ENCODE data around the gene MTRR.
A peak's percentile ranks its signal among the peaks of the same experiment; 100 is the strongest.

Gene MTRR

DNA sequence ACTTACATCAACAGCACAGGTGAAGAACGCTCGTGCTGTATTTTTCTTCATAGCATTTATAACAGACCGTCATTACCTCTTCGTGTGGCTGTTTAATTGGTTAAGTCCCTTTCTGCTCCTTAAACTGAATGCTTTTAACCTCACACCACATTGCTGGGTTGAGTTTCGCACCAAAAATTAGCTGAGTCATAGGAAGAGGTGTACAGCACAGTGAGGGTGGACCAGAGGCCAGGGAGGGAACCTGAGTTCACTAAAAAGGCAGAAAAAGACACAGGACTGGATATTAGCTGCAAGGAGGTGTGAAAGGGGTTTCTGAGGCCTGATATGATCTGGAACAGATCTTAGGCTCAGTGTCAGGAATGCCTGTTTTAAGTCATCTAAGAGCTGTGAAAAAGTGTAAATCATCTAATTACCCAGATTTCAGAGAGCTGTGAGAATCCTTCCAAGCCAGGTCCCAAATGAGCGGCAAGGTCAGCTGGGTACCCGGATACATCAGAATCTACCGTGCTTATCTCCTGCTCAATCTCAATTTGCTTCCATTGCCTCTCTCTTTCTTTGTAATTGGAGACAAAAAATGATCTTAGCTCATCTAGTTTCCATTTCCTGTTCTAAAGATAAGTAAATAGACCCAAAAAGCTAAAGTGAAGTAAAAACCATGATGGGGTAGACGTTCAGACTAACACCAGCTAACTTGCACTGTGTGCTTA lies 10.9 kb upstream of the MTRR start:
- DNase-seq = no peak

DNA sequence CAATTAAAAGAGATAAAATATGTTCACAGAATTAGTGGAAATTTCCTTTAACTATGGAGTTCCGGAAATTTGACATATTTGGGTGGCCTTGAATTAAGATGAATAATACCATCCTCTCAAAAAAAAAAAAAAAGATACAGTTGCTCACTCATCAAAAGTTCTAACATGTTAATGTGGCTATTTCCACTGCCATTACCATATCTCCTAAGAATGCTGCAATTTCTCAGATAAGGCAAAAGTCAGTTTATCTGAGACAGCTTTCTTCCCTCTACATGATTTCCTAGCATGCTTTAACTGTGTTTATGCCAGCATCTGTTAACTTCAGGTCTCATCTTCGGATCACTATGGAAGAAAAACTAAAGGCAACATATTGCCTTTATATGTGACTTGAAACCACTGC lies 2.8 kb upstream of the MTRR start:
- DNase-seq = no peak

DNA sequence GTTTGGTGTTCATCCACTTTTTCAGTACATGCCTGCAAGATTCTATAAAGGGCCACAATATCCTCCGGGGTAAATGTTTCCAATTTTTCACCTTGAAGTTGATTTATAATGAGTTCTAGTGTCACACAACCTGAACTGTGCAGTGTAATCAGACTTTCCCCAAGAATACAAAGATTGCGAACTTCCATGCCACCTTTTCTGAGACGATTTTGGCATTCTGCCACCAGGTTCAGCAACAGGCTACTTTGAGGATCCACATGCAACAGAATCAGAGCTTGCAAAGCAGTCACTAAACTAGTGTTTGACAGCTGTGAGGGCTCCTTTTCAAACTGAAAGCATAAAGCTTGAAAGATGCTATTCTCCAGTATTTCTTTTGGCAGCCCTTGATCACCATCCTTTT lies 1.7 kb upstream of the MTRR start:
- DNase-seq = no peak

DNA sequence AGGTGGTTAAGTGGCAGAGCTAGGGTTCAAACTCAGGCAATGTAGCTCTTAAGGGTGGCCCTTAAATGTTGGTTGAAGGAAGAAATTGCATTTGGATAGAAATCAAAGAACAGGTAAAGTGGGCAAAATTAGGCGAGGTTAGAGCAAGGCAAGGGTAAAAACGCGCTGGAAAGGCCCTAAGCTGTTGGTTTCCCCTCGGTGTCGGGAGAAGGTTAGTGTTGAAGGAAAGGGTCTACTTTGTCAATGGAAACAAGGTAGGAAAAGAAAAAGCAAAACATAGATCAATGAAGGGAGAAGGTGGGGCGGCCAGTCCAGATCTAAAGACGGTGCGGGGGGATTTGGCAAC lies 548 bp upstream of the MTRR start:
- DNase-seq = no peak

DNA sequence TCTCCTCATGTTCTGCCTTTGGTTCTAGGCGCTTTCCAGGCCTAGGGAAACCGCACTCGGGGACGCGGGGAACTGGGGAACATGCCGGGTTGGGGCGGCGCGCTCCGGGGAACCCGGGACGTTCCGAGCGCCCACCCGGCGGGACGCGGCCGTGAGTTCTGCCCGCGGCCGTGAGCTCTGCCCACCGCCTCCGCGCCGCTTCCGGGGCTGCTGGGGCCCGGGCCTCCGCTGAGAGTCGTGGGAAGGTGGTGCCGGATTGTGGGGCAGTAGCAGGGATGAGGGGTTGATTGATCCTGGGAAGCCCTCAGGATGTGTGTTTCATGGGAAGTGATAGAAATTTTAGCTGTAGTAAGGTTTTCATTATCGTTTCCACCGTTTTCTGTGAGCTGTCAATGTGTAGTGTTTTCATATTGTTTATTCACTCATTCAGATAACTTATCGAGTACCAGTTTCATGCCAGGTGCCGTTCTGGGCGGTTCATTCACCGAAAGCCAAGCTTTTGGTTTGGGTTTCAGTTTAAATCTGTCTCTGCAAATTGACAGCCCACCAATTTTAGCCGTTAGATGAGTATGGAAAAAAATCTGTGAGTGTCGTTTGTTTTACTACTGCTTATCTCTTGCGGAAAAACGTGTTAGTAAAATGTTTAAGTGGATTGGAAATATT lies 657 bp downstream of the MTRR start:
- no peak for DNase-seq

DNA sequence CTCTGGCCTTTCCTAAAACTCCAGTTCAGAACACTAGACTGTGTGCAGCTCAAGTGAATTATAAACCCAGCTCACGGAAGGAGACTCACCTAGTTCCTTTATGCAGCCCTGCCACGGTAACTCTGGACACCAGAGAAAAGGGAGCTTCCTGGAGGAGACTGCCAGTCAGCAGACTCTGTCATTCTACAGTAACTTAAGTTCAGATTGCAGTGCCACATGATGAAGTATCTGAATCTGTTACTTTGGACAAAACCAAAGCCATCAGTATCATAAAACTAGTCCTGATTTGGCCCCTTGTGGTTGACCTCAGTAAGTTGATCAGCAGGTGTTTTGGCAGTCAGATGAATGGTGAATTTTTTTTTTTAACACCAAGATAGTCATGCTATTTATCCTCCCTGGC lies 2.7 kb downstream of the MTRR start:
- no peak for DNase-seq

DNA sequence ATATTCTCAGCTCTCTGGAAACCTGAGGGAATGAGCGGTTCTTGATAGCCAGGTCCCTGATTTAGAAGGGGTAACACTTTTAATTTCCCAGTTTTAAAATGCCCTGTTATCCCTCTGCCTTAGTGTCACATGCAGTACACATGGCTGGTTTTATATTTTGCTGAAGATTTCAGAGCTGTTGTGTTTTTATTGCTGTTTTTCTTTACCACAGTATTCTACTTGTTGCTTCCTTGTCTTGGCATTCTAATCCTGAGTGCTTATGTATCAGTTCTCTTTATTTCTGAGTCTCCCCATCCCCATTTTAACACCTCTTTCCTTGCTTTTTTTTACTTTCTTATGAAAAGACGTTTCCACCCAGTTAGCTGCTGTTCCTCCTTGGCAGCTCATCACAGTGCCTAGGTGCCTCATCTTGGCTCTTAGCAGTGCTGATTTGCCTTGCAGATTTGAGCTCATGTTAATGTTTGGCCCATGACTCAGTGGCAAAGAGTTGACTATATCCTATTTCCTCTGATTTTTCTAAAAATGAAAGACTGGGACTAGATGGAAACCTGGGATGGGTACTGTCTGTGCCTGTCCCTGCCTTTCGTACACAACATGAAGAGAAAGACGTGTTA lies 3.7 kb downstream of the MTRR start:
- DNase-seq = no peak

DNA sequence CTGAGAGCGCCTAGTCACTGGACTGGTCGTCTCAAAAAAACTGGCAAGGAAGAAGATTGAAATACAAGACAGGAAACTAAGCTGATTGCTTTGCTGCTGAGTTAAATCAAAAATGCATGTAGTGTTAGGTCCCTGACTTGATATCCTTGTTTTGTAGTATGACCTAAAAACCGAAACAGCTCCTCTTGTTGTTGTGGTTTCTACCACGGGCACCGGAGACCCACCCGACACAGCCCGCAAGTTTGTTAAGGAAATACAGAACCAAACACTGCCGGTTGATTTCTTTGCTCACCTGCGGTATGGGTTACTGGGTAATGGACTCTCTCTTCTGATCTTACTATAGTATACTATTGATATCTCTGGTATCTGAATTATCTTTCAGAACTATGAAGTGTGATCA lies 4.3 kb downstream of the MTRR start:
- no peak for DNase-seq

DNA sequence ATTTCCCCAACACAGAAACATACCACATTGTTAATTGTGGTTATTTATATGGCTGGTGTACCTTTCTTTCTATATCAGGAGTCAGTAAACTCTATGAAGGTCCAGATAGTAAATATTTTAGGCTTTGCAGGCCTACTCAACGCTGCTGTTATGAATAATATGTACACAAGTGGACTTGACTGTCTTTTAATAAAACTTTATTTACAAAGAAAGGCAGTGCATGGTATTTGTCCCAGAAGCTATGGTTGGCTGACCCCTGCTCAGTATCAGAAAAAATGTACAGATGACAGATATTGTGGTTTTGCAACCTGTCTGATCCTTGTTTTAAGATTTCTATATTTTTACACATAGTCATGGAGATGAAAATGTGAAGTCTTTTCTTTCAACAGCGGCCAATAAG lies 5.7 kb downstream of the MTRR start:
- no peak for DNase-seq

DNA sequence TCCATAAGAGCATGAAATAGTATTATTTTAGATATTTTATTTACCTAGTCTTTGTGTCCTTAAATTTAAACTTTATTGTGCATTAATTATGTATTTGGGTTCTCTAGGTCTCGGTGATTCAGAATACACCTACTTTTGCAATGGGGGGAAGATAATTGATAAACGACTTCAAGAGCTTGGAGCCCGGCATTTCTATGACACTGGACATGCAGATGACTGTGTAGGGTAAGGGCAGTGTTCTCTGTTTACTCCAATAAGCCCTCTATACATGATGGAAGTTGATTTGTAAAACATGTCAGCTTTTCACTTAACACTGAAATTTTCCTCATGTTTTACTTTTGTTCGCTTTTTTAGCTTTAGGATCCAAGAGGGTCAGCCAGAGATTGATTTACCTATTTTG lies 6.2 kb downstream of the MTRR start:
- no peak for DNase-seq

DNA sequence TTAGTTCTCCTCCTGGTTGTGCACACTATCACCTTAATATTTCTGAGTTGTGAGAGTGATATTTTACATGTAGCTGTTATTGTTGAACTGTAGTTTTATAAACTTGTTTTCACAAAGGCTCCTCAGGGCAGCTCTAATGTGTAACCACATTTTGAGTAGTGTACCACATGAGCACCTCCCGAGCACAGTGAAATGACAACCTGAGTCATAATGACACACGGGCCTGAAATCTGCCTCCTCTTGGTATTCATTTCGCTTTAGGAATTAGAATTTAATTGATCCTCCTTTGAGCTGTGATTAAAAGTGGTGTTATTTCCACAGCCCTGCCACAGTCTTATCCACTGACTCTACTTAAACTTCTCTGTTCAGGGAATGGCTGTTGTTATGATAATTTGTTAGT lies 7.9 kb downstream of the MTRR start:
- no peak for DNase-seq

DNA sequence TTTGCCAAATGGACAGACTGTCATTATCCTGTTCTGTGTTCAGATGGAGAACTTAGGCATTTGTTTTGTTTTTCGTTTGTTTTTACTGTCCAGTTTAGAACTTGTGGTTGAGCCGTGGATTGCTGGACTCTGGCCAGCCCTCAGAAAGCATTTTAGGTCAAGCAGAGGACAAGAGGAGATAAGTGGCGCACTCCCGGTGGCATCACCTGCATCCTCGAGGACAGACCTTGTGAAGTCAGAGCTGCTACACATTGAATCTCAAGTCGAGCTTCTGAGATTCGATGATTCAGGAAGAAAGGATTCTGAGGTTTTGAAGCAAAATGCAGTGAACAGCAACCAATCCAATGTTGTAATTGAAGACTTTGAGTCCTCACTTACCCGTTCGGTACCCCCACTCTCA lies 8.9 kb downstream of the MTRR start:
- DNase-seq = no peak

DNA sequence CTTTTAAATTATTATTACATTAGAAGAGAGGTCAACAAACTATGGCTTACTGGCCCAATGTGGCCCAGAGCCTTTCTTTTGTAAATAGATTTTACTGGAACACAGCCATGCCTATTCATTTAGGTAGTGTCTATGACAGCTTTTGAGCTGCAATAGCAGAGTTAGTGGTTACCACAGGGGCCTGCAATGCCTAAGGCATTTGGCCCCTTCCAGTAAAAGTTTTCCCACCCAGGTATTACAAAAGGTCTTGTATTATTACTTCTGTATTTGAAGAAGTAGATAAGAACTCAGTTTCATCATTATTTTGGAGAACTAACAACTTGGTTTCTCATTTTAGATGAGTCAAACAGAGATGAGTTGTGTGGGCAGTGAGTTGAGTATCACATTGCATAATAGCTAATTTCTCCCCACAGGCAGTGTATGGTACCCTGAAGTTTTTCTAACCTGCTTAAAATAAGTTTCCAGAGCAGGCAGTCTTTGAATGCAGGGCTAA lies 9.5 kb downstream of the MTRR start:
- no peak for DNase-seq

DNA sequence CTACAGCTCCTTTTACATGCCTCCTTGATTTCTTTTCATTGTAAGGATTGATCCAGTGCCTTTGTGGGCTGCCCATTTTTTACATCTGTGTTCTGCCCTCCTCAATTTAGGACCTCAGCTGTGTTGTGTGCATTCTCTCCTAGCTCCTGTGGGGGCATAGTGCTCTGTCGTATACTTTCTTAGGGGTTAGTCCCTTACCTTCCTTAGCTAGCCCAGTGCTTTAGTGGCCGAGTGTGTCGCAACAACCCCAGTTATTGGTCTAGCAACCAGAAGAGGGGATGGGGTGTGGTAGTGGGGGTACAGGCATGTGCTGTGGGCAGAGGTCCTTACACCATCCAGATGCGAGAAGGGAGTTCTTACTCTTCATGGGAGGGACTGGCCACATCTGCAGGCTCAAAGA lies 12.1 kb downstream of the MTRR start:
- no peak for DNase-seq

DNA sequence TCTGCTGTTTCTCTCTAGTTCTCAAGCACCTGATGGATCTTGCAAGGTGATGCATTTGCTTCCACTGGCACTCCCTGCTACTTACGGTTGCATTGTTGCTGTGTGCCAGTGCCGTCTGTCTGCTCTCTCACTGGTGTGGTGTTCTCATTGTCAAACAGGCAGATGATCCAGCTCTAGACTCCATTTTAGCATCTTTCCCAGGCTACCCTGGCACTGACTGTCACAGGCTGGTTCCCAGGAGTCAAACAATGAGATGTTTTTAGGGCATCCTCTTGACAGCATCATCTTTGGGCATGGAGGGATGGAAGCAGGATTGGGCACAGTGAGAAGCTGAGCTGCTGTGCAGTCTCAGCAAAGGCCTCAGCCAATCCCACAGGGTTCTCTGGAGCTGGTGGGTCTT lies 12.9 kb downstream of the MTRR start:
- DNase-seq = no peak

DNA sequence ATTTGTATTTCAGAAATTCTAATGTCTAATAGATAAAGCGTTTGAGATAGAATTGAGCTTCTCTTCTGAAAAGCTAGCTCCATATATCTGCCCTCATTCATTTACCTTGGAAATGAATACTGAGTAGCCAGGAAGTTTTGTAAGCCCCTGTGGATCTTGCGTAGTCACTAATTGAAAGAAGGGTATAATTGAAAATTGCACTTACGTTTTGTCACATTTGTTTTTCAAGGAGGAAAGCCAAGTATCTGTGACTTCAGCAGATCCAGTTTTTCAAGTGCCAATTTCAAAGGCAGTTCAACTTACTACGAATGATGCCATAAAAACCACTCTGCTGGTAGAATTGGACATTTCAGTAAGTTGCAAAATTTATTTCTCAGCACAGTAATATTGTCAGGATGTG lies 14.0 kb downstream of the MTRR start:
- DNase-seq = no peak

DNA sequence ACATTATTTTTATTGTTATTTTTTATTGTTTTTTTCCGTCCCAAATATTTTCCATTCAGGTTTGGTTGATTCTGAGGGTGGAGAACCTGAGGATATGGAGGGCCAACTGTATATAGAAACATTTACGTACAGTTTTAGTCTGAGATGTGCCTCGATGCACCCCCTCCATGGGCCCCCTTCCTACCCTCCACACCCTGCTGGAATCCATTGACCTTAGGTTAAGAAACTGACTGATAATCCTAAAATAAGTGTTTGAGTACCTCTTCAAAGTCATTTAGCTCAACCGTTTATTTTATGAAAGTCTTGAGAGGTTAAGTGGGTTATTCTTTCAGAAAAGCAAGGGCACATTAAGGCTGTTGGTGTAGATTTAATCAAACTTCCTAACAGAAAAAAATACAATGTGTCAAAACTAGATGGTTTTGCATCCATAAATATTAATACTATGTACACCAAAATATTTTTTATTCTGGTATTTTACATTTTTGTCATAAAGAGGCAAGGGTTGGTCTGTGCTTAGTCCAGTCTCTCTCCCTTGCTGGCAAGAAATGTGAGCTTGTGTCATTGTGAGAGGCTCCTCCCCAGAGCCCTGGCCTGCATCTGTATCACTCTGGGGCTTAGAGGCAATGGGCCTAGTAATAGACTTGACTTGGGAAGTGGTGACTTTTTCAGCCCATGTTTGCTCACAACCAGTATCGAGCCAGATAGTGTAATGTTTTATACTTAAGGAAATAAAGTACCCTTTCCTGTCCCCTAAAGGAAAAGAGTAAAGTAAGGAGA lies 15.7 kb downstream of the MTRR start:
- DNase-seq = no peak

DNA sequence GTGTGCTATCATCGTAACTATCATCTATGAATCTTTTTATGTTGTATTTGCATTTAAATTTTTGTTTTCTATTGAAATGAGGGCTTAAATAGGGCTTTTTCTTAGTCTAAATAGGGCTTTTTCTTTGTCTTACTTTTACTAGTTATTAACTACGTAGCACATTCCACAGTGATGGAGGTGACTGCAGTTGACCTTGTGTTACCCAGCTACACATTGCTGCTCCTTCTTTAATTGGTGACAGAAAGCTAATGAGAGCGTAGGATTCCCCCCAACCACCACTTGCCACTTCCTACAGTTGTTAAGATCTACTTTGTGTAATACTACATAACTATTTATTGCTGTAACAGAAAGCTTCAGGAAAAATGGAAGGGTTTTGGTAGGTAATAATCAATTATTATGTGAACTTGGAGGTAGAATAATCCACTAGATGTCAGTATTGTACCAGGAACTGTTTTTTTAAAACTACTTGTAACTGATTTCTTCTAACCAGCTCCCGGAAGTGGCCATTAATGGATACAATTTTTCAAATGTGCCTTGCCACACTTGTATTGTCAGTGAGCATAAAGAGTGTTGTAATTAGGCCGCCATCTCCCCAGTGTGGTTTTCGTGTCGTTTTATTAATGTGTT lies 18.0 kb downstream of the MTRR start:
- peak; percentile 27 for DNase-seq

DNA sequence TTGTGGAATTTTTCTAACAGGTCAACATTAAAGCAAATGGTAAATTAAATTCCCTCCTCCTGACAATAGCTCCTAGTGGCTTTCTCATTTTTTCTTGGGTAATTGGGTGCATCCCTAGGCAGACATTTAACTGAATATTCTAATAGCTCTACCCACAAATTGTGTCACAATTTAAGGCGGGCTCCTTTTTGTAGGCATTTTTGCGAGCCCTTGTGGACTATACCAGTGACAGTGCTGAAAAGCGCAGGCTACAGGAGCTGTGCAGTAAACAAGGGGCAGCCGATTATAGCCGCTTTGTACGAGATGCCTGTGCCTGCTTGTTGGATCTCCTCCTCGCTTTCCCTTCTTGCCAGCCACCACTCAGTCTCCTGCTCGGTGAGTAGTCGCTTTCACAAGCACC lies 20.0 kb downstream of the MTRR start:
- DNase-seq = no peak

DNA sequence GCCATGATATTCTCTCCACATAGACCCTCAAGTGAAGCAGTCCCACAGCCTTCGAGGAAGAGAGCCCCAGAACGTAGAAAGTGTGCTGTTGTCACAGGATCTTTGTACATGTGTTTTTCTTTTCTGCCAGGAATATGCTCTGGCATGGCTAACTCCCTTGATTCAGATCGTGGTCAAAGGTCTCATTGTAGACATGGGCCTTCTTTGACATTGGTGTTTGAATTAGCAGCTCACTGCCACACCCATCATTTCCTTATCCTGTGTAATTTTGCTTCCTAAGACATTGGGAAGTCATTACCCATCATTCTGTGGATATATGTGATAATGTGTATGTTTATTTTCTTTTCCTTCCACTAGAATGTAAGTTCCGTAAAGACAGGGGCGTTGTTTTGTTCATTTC lies 25.5 kb downstream of the MTRR start:
- DNase-seq = no peak

DNA sequence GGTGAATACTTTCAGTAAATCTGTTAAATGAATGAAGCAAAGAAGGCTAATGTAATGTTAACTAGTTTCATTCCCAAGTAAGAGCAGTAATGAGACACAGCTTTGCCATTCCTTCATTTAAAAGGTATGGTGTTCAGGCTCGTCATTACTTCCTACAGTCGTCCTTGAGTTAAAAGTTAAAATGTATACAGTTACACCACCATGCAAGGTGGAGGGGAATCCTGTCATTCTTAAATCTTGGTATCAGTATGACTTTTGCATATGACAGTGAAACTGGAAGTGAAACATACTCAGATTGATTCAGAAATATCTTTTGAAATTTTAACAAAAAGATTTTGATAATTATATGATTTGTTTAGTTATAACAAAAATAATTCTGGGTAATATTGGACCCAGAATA lies 25.9 kb downstream of the MTRR start:
- DNase-seq = no peak

DNA sequence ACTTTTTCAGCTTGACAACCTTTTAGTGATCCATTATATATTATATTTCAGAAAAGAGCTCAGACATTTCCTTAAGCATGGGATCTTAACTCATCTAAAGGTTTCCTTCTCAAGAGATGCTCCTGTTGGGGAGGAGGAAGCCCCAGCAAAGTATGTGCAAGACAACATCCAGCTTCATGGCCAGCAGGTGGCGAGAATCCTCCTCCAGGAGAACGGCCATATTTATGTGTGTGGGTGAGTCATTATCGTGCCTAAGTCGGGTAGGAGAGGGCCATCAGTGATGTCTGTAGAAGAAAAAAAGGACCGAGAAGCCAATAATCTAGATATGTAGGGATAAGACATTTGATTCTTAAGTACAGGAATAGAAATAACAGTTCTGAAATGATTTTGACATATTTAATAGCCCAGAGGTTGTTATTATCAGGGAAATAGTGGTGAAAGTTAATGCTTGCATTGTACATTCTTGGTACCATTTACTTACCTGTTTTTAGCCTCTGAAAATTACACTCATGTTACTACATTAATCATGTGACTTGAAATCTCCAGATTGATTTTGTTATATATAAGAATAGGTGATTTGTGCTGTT lies 28.2 kb downstream of the MTRR start:
- DNase-seq = no peak

DNA sequence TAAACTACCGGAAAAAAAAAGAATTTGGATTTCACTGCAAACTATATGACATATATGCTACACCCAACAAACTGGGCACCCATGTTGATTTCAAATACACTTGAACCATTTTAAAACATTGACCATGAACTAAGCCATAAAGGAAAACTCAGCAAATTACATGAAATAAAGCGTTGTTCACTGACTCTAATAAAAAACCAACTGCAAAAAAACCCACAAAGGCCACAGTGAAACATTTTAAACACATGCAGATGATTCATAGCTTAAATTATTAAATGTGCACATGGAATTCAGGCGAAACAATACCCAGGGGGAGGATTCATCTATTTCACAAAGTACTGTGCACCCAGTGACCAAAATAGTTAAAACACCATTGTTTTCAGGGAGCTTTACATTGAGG lies 33.3 kb downstream of the MTRR start:
- no peak for DNase-seq
